Pulmonary artery endothelial cell (primary cell): ENCODE results near the gene LRRC8D. TPM values are rescaled to one million over a fixed set of nuclear protein-coding genes. Genes with fewer than 3 reads are reported as not detected.

Experiments used
- DNase-seq: peaks from one replicate; pipeline ENCODE4 v3.0.0-alpha.2; 2011; ENCODE audit warnings: low read depth, low spot score
- total RNA-seq: library from RNA; depleted of rRNA; stranded (reverse); fragments of >200 nt; gene quantifications from 2 replicates; pipeline ENCODE4 v1.2.3, GENCODE V29; 2014

LRRC8D gene
- total RNA-seq, 1 donor from 2014 or later: 26.4 TPM

GRCh38 chr1:89807503-89807902 lies 13.3 kb upstream of the LRRC8D start:
- no peak for DNase-seq

- no peak for DNase-seq
Observed at GRCh38 chr1:89807983-89808382, 12.8 kb upstream of the LRRC8D start.

GRCh38 chr1:89808441-89809117 lies 12.3 kb upstream of the LRRC8D start:
- DNase-seq: no peak

GRCh38 chr1:89809556-89809955 lies 11.3 kb upstream of the LRRC8D start:
- no peak for DNase-seq

GRCh38 chr1:89810302-89810701 lies 10.5 kb upstream of the LRRC8D start:
- DNase-seq: no peak

- no peak for DNase-seq
Observed at GRCh38 chr1:89810880-89811279, 10.0 kb upstream of the LRRC8D start.

- no peak for DNase-seq
Observed at GRCh38 chr1:89812992-89813391, 7.8 kb upstream of the LRRC8D start.

- no peak for DNase-seq
Observed at GRCh38 chr1:89815040-89815439, 5.8 kb upstream of the LRRC8D start.

GRCh38 chr1:89815611-89816010 lies 5.2 kb upstream of the LRRC8D start:
- no peak for DNase-seq

- DNase-seq: no peak
Observed at GRCh38 chr1:89816366-89816765, 4.5 kb upstream of the LRRC8D start.

- no peak for DNase-seq
Observed at GRCh38 chr1:89821322-89822108, 683 bp downstream of the LRRC8D start.

- DNase-seq: no peak
Observed at GRCh38 chr1:89822109-89822962, 1.5 kb downstream of the LRRC8D start.

- no peak for DNase-seq
Observed at GRCh38 chr1:89822999-89823628, 2.3 kb downstream of the LRRC8D start.

GRCh38 chr1:89823679-89824292 lies 3.0 kb downstream of the LRRC8D start:
- DNase-seq: no peak

- DNase-seq: no peak
Observed at GRCh38 chr1:89826594-89826993, 5.8 kb downstream of the LRRC8D start.

GRCh38 chr1:89827330-89827729 lies 6.5 kb downstream of the LRRC8D start:
- DNase-seq: no peak

GRCh38 chr1:89827902-89828301 lies 7.1 kb downstream of the LRRC8D start:
- no peak for DNase-seq

GRCh38 chr1:89829186-89829585 lies 8.4 kb downstream of the LRRC8D start:
- DNase-seq: no peak

GRCh38 chr1:89831462-89832120 lies 10.8 kb downstream of the LRRC8D start:
- DNase-seq: no peak

- no peak for DNase-seq
Observed at GRCh38 chr1:89832496-89833127, 11.8 kb downstream of the LRRC8D start.
